HL-60/S4 treated with phorbol 12-myristate 13-acetate at 8.2 ng/mL for 4 days and 3 days (cell line): Measurements from ENCODE around the gene P4HB.

Source experiments
- in situ Hi-C: fragments of 300-500 bp; cut with MboI; formaldehyde crosslinking; loops from 2 replicates; pipeline ENCODE4 v1.15.0; 2022; ENCODE audit warnings: low sequenced_read_pairs

The P4HB gene

GRCh38 chr17:81898029-81898866 lies 37.9 kb upstream of the P4HB start:
- in situ Hi-C loops = no loop called here

DNA sequence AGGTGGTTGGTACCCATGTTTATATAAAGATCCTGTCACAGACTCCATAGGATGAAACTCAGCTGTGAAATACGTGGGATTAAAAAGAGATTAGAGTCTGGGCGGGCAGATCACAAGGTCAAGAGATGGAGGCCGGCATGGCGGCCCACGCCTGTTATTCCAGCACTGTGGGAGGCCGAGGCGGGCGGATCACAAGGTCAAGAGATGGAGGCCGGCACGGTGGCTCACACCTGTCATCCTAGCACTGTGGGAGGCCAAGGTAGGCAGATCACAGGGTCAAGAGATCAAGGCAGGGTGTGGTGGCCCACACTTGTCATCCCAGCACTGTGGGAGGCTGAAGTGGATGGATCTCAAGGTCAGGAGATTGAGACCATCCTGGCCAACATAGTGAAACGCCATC lies 35.1 kb upstream of the P4HB start:
- in situ Hi-C loops = no loop called here

DNA sequence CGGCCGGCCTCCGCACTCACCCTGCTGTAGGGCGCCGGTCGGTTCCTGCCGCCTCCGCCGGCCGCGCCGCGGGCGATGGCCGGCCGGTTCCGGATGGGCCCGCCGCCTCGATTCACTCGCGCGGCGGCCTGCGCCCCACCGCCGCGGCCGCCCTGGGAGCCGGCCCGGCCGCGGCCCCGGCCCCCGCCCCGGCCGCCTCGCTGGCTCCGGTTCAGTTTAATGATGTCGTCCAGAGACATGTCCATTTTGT lies 30.9 kb upstream of the P4HB start:
- in situ Hi-C loops = no loop called here

- in situ Hi-C loops = no loop called here
Observed at GRCh38 chr17:81890447-81891302, 30.3 kb upstream of the P4HB start.

GRCh38 chr17:81889602-81890001 lies 29.3 kb upstream of the P4HB start:
- in situ Hi-C loops = no loop called here

DNA sequence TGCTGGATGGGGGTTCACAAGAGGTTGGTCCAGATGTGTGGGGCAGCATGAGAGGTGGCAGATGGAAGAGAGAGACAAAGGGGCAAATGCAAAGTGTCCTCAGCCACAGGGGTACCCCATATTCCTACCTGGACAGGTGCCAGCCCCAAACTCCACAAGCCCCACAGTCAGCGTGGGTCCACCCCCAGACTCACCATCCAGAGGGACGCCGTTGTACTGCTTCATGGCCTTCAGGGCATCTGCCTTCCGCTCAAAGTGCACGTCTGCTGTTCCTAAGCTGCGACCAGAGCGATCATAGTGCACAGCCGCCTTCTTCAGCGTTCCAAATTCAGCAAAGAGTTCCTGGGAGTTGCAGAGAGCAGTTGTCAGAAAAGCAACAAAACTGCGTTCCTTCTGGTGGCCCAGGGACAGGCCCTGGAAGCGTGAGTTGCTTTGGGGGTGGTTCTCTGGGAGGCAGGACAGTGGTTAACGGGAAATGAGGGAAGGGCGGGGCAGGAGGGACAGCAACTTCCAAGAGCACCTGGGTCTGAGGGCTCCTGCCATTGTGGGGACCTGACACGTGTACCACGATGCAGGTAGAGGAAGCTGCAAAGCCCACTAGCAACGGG lies 28.8 kb upstream of the P4HB start:
- in situ Hi-C loops = no loop called here

DNA sequence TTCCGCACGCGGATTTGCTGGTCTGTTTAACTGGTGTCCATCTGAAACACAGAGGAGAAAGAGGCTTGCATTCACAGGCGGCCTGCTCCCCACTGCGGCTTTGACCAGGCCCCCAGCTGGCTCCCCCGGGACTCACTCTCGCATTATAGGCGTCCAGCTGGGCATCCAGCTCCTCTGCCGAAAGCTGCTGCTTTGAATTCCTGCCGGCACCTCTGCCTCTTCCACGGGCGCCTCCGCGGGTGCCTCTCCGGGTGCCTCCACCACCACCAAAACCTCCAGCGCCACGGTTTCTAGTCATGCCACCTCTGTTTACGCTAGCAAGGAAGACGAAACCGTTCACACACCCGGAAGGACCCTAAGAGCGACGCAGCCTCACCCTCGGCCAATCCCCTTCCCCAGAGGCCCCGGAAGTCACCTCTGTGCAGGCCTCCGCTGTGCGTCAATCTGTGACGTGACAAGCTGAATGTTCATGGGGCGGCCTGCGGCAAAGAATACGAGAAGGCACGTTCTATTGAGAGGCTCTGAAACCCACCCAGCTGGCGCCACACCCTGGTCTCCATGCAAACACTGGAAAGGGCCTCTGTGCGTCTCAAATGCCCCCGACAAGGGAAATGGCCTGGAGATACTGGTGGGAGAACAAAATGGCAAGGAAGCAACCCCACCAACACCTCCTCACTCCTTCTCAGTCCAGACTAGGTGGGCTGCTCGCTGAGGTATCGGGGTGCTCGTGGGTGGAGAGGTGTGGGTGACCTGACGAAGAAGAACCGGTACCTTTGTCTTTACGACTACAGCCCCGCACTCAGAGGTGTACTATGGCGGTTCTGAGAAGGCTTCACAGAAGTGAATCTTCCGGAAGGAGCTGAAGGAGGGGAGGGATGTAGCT lies 28.0 kb upstream of the P4HB start:
- in situ Hi-C loops = no loop called here

DNA sequence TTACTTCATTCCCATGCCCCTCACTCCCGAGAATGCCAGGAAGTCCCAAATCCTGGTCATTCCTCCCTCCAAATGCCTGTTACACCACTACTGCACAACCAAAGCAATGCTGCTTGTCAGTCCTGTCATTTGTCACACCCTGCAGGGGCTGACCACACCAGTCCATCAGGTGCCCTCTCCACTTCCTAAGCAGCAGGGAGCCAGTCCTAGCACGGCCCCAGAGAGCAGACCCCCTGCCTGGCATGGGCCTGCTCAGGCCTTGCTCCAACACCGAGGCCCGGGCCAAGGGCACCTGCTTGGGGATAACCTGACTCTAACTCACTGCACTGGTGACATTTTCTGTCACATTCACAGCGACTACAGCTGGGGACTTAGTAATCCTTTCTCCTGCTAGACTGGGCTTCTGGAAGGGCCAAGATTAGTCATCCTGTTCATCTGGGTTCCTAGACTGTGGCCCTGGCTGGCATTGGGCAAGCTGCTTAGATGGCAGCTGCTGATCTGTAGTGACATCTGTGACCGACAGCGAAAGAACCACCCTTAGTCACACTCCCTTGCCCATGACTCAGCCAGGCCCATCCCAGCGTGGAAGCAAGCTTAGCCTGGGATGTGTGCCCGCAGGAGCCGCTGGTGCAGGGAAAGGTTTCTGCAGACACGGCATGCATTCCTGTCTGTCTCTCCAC lies 25.7 kb upstream of the P4HB start:
- in situ Hi-C loops = no loop called here

- in situ Hi-C loops = no loop called here
Observed at GRCh38 chr17:81885454-81885853, 25.1 kb upstream of the P4HB start.

DNA sequence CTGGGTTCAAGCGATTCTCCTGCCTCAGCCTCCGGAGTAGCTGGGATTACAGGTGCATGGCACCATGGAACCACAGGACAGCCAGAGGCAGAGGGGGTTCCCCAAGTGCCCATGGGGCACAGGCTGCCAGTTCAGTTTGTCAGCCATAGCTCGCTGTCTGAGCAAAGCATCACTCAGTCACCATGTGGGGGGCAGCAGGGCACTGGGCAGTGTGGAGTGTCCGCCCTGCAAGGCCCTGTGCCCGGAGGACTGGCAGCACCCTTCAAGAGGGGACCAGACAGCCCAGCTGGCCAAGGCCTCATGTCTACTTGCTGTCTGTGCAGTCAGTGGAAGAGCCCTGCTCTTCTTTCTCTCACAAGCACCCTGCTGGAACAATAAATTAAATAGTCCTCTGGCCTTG lies 24.6 kb upstream of the P4HB start:
- in situ Hi-C loops = no loop called here

GRCh38 chr17:81884520-81884919 lies 24.2 kb upstream of the P4HB start:
- in situ Hi-C loops = no loop called here

DNA sequence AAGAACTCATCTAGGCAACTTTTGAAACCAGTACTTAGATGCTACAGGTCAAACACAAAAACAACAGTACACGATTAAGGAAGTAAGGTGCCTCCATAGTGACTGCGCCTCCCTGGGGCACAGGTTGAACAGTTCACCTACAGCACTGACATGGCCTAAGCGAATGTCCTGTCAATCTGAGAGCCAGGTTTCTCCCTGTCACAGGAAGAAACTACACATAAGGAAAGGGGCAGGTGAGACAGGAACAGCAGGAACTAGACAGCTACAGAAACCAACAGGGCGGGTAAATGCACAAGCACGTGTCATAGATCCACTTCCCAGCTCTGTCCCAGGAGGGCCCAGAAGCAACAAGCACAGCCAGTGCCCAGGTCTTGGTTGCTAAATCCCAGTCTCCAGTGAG lies 18.8 kb upstream of the P4HB start:
- in situ Hi-C loops = no loop called here

DNA sequence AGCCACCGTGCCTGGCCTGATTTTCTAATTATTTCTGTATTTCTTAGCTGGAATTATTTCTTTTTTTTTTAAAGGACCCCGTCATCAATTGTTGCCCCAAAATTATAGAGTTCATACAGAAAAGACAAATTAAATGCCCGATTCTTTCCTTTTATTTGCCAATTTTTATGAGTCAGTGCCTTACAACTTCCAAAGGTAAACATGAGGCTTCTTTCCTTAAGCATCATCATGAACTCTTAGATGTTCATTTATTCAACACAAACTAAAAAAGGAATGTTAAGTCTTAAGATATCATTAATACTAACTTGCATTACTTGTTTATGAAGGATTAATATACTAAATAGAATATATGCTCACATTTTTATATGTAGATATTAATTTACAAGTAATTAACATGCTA lies 18.0 kb upstream of the P4HB start:
- in situ Hi-C loops = no loop called here

GRCh38 chr17:81877569-81877968 lies 17.2 kb upstream of the P4HB start:
- in situ Hi-C loops = no loop called here

- in situ Hi-C loops = no loop called here
Observed at GRCh38 chr17:81871387-81872230, 11.3 kb upstream of the P4HB start.

DNA sequence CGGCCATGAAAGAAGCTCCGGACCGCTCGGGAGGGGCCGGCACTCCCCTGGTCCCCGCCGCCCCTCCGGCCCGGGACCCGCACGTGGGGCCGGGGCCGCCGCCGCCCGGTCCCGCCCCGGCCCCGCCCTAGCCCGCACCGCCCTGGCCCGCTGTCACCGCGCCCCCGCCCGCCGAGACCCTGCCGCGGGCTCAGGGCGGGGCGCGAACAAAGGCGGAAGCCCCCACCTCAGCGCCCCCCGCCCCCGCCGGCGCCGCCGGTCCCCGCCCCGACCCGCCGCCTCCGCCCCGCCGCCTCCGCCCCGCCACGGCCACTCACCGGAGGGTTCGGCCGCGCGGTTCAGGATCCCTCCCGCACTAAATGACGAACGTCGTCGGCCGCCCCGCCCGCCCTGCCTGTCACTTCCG lies 10.6 kb upstream of the P4HB start, which contains the start of gene ARHGDIA:
Gene ARHGDIA (minus strand): TSS at position 357 of the 406 bp plus-strand sequence. CDS start 1,407 bp downstream, outside the sequence.
- in situ Hi-C loops = no loop called here

DNA sequence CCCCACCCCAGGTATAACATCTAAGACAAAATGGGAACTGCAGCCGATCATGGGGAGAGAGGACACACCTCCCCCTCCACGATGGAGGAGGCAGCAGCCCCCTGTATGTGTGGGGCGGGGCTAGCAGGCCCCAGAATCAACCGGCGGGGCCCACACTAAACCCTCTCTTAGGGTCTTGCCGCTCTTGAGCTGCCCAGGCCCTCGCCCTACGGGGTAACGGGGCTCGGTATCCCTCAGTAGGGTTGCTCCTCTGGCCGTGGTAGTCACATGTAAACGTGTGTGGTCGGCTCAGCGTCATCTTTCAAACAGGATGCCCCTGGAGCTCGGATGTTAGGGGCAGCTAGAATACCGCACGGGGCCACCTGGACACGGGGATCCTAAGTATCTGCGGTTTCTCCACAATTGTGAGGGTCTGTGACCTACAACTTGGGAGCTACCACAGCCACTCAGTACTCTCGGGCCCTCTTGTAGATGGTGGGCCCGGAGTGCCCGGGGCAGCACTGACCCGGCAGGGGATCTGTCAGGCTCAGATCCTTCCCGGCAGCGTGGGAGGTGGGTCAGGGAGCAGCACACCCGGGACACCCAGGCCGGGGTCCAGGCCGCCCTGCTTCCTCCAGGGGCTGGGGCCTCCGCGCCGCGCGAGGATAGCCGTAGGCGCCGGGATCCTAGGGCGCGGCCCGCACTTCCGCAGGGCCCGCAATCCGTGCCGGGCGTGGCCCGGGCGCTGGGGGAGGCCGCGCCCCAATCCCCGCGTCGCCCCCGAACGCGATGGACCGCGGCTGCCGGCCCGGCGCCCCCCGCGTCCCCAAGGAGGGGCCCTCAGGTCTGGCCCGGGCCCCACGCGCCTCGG lies 10.0 kb upstream of the P4HB start:
- in situ Hi-C loops = no loop called here
